Measurements from ENCODE around the gene PUS3.

PUS3 gene

GRCh38 chr11:125941267-125941618 is 38.2 kb upstream of the PUS3 start:
- DNase-seq (ENCODE audit: low read depth): no peak

- no peak for DNase-seq (ENCODE audit: low read depth)
Measured at GRCh38 chr11:125940145-125940544, 37.1 kb upstream of the PUS3 start.

GRCh38 chr11:125939081-125939521 is 36.1 kb upstream of the PUS3 start:
- no peak for DNase-seq (ENCODE audit: low read depth)

GRCh38 chr11:125938418-125938817 is 35.4 kb upstream of the PUS3 start:
- no peak for DNase-seq (ENCODE audit: low read depth)

GRCh38 chr11:125935618-125936199 is 32.7 kb upstream of the PUS3 start:
- no peak for DNase-seq (ENCODE audit: low read depth)

- no peak for DNase-seq (ENCODE audit: low read depth)
Measured at GRCh38 chr11:125935056-125935455, 32.0 kb upstream of the PUS3 start.

- no peak for DNase-seq (ENCODE audit: low read depth)
Measured at GRCh38 chr11:125934473-125934872, 31.5 kb upstream of the PUS3 start.

GRCh38 chr11:125933030-125933813 is 30.2 kb upstream of the PUS3 start:
- no peak for DNase-seq (ENCODE audit: low read depth)

GRCh38 chr11:125932301-125932700 is 29.3 kb upstream of the PUS3 start:
- DNase-seq (ENCODE audit: low read depth): no peak

GRCh38 chr11:125931668-125932067 is 28.7 kb upstream of the PUS3 start:
- DNase-seq (ENCODE audit: low read depth): no peak

GRCh38 chr11:125931116-125931515 is 28.1 kb upstream of the PUS3 start:
- no peak for DNase-seq (ENCODE audit: low read depth)

- DNase-seq (ENCODE audit: low read depth): no peak
Measured at GRCh38 chr11:125930076-125930450, 27.1 kb upstream of the PUS3 start.

- no peak for DNase-seq (ENCODE audit: low read depth)
Measured at GRCh38 chr11:125929445-125930075, 26.6 kb upstream of the PUS3 start.

- no peak for DNase-seq (ENCODE audit: low read depth)
Measured at GRCh38 chr11:125926682-125927081, 23.7 kb upstream of the PUS3 start.

GRCh38 chr11:125925804-125926203 is 22.8 kb upstream of the PUS3 start:
- no peak for DNase-seq (ENCODE audit: low read depth)

GRCh38 chr11:125925247-125925740 is 22.3 kb upstream of the PUS3 start:
- no peak for DNase-seq (ENCODE audit: low read depth)

GRCh38 chr11:125924384-125925007 is 21.5 kb upstream of the PUS3 start:
- no peak for DNase-seq (ENCODE audit: low read depth)

- no peak for DNase-seq (ENCODE audit: low read depth)
Measured at GRCh38 chr11:125923633-125924032, 20.6 kb upstream of the PUS3 start.

GRCh38 chr11:125923012-125923579 is 20.1 kb upstream of the PUS3 start:
- DNase-seq (ENCODE audit: low read depth): no peak

GRCh38 chr11:125922156-125922555 is 19.1 kb upstream of the PUS3 start:
- no peak for DNase-seq (ENCODE audit: low read depth)

- DNase-seq (ENCODE audit: low read depth): no peak
Measured at GRCh38 chr11:125921042-125921441, 18.0 kb upstream of the PUS3 start.

GRCh38 chr11:125918140-125918840 is 15.3 kb upstream of the PUS3 start:
- DNase-seq (ENCODE audit: low read depth): no peak
